ENCODE results near the gene ZBTB21.
A peak's percentile ranks its signal among the peaks of the same experiment; 100 is the strongest.

The ZBTB21 gene

DNA sequence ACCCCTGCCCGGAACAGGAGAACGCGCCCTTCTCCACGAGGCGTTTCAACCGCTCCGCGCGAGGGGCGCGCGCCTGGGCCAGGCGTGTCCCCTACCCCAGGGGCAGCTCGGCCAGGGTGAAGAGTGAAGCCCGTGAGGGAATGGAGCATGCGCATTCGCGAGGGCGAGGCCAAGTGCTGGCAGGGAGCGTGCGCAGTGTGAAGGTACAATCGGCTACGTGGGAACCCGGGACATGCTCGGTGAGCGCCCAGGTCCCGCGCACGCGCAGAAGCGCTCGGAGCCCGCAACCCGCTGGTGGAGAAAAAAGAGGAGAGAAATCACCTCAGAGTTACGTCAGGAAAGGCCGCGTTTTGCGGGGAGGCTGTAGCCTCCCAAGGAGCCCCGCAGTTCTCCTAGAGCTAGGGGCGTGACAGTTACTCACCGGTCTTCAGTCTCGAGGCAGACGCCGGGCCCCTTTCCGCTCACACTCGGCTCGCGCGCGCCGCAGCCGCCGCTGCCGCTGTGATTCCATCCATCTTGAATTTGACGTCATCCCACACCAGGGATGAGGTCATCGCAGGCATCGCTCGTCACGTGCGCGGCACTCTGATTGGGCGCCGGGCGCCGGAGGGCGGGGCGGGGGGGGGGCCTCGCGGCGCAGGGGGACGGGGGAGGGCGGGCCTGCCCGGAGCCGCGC, at the start of gene ZBTB21:
ZBTB21 (minus strand) TSS at position 530 of the 676 bp plus-strand sequence. CDS start 16,265 bp downstream, outside the sequence.
- peak within 1 kb of the TSS; percentile 71 to 99 for H3K4me3 ChIP-seq (ENCODE audit: low read depth in 1 of 2, low read length in 2 of 2)
- no peaks in the 10 kb centered on the region for H3K36me3 ChIP-seq (ENCODE audit: insufficient read depth, low read length)
- peak within 1 kb of the TSS; percentile 98 for H3K27ac ChIP-seq (ENCODE audit: low read depth, low read length)
- no peaks in the 10 kb centered on the region for H3K9me3 ChIP-seq (ENCODE audit: low read length)
- peaks cover 6% of the 10 kb centered on the region for H3K4me1 ChIP-seq (ENCODE audit: insufficient read depth, low read length)
- no peaks in the 10 kb centered on the region for H3K27me3 ChIP-seq (ENCODE audit: control insufficient read depth in 1 of 2, insufficient read depth in 2 of 2, low read length in 2 of 2)
- peak within 1 kb of the TSS; percentile 73 for H3K9ac ChIP-seq (ENCODE audit: low read length)

DNA sequence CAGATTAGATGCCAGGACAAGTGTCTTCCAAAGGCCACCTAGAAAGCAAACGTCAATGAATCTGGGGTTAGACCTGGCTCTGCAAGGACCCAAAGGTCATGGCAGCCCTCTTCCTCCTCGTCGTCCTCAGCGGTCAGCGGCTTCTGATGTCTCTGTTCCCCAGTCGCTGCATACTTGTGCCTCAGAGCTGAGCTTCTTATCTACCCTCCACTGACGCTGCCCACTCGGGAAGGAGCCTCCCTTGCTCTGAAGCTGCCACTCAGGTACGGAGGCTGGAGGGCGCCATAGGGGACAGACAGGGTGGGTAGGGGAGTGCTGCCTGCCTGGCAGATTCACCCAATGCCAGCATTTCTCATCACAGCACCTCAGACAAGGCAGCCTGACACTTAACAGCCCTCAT, 49.6 kb upstream of the ZBTB21 start:
- H3K9ac ChIP-seq (ENCODE audit: low read length): no peak overlapping the region
- no peak overlapping the region for H3K27ac ChIP-seq (ENCODE audit: low read depth, low read length)
- H3K4me3 ChIP-seq (ENCODE audit: low read depth in 1 of 2, low read length in 2 of 2): no peak overlapping the region
- no peaks in the 10 kb centered on the region for H3K36me3 ChIP-seq (ENCODE audit: insufficient read depth, low read length)
- no peaks in the 10 kb centered on the region for H3K4me1 ChIP-seq (ENCODE audit: insufficient read depth, low read length)
- H3K9me3 ChIP-seq (ENCODE audit: low read length): no peaks in the 10 kb centered on the region
- H3K27me3 ChIP-seq (ENCODE audit: control insufficient read depth in 1 of 2, insufficient read depth in 2 of 2, low read length in 2 of 2): peaks cover 0 to 6% of the 10 kb centered on the region in 2 donors

DNA sequence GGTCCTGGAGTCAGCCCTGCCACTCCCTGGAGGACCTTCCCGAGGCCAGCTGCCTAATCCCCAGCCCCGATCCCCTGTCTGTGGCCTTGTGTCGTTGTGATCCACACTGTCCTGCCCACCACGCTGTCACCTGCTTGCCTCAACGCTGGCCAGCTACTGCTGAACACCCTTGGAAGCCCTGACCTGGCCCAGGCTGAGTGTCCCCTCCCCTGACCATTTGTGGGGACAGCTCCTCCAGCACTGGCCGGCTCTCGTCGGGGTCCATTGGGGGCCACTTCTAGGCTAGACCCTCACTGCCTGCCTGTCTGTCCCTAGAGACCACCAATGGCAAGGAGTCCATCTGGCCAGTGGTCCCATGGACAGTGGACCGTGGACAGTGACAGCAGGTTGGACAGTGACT, 49.0 kb upstream of the ZBTB21 start:
- no peaks in the 10 kb centered on the region for H3K9me3 ChIP-seq (ENCODE audit: low read length)
- H3K4me3 ChIP-seq (ENCODE audit: low read depth in 1 of 2, low read length in 2 of 2): no peak overlapping the region
- H3K4me1 ChIP-seq (ENCODE audit: insufficient read depth, low read length): no peaks in the 10 kb centered on the region
- no peak overlapping the region for H3K9ac ChIP-seq (ENCODE audit: low read length)
- H3K36me3 ChIP-seq (ENCODE audit: insufficient read depth, low read length): no peaks in the 10 kb centered on the region
- no peak overlapping the region for H3K27ac ChIP-seq (ENCODE audit: low read depth, low read length)
- H3K27me3 ChIP-seq (ENCODE audit: control insufficient read depth in 1 of 2, insufficient read depth in 2 of 2, low read length in 2 of 2): peaks cover 0 to 6% of the 10 kb centered on the region in 2 donors

DNA sequence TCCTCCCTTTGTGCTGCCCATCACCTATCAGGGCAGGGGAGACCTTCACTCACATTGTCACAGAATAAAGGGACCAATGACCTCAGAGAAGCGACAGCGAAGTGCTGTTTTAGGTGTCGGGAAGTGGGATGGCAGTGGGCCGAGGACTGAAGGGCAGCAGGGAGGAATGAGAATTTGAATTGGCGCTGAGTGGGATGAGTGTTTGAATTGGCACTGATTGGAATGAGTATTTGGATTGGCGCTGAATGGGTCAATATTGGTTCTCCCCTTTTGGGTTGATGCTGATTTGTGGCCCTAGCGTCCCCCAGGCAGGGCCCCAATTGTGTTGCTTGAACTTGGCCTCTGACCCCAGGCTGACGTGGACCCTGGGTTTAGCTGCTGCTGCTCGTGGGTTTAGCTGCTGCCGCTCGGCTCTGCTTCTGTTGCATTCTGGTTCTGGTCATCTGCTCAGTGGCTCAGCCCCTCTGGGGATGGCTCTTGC, 48.5 kb upstream of the ZBTB21 start:
- Histone ChIP-seq H3K4me1 (ENCODE audit: insufficient read depth, low read length) (no peaks in the 10 kb centered on the region), H3K9ac (ENCODE audit: low read length) (no peak overlapping the region), H3K4me3 (ENCODE audit: low read depth in 1 of 2, low read length in 2 of 2) (no peak overlapping the region), H3K9me3 (ENCODE audit: low read length) (no peaks in the 10 kb centered on the region), H3K36me3 (ENCODE audit: insufficient read depth, low read length) (no peaks in the 10 kb centered on the region), H3K27ac (ENCODE audit: low read depth, low read length) (no peak overlapping the region), H3K27me3 (ENCODE audit: control insufficient read depth in 1 of 2, insufficient read depth in 2 of 2, low read length in 2 of 2) (peaks cover 0 to 6% of the 10 kb centered on the region in 2 donors)

DNA sequence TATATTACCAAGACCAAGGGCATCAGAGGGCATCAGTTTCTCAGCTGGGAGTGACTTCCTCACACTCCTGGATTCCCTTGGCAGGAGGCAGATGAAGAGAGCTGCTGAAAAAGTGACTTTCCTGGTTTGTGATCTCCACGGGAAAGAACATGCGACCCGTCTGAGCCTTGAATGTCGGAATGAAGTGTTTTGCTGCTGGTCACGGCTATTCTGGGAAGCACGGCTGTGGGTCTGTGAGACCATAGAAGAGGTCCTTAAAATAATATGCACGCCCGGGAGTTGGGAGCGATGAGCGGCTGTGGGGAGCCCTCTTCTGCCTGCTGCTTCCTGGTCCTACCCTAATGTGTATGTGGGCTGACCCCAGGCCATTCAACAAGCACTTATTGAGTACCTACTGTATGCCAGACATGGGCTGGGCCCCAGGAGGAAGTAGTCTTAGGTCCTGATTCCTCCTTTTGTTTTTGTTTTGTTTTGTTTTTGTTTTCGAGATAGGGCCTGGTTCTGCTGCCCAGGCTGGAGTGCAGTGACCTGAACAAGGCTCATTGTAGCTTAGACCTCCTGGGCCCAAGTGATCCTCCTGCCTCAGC, 47.8 kb upstream of the ZBTB21 start:
- Histone ChIP-seq H3K27ac (ENCODE audit: low read depth, low read length) (no peak overlapping the region), H3K4me1 (ENCODE audit: insufficient read depth, low read length) (no peaks in the 10 kb centered on the region)

DNA sequence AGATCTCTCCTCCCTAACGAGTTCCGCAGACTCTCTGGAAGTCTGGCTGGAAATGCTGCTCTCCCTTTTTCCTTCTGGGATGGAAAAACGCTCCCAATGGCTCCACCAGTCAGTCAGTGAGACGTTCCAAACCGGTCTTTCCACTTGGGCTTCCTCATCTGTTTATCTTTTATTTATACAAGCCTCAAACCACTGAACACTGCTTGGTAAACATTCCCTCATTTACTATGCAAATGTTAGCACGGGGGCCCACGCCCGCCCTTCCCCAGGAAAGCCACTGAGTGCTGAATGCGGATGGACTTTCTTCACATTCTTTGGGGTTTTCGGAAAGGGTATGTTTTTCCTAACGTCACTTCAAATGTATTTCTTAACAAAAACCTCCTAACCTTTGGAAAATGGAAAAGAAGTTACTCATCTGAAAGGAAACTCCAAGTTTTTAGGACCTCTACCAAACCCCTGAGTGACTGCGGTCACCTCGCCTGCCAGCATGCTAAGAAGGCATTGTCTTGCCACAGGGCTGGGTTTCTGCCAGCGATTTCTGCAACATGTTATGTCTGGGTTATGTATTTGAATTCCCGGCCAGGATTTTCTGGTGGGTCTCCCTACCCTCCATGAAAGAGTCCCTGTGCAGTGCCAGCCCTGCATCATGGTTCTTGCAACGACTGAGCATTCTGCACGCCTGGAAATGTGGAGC, 47.0 kb upstream of the ZBTB21 start:
- Histone ChIP-seq H3K36me3 (ENCODE audit: insufficient read depth, low read length) (no peaks in the 10 kb centered on the region), H3K27ac (ENCODE audit: low read depth, low read length) (no peak overlapping the region), H3K4me3 (ENCODE audit: low read depth in 1 of 2, low read length in 2 of 2) (no peak overlapping the region), H3K9ac (ENCODE audit: low read length) (no peak overlapping the region), H3K27me3 (ENCODE audit: control insufficient read depth in 1 of 2, insufficient read depth in 2 of 2, low read length in 2 of 2) (no peaks in the 10 kb centered on the region), H3K4me1 (ENCODE audit: insufficient read depth, low read length) (no peaks in the 10 kb centered on the region), H3K9me3 (ENCODE audit: low read length) (no peaks in the 10 kb centered on the region)

More for the DNA sequence above, 47.8 kb upstream of the ZBTB21 start:
- H3K9ac ChIP-seq (ENCODE audit: low read length): no peak overlapping the region
- no peak overlapping the region for H3K4me3 ChIP-seq (ENCODE audit: low read depth in 1 of 2, low read length in 2 of 2)
- no peaks in the 10 kb centered on the region for H3K36me3 ChIP-seq (ENCODE audit: insufficient read depth, low read length)
- H3K27me3 ChIP-seq (ENCODE audit: control insufficient read depth in 1 of 2, insufficient read depth in 2 of 2, low read length in 2 of 2): no peaks in the 10 kb centered on the region
- no peaks in the 10 kb centered on the region for H3K9me3 ChIP-seq (ENCODE audit: low read length)

- Histone ChIP-seq H3K27ac (ENCODE audit: low read depth, low read length) (no peak overlapping the region), H3K4me3 (ENCODE audit: low read depth in 1 of 2, low read length in 2 of 2) (no peak overlapping the region)
Observed at GRCh38 chr21:42056468-42056867, 46.3 kb upstream of the ZBTB21 start.

GRCh38 chr21:42055425-42055824, 45.3 kb upstream of the ZBTB21 start:
- Histone ChIP-seq H3K4me3 (ENCODE audit: low read depth in 1 of 2, low read length in 2 of 2) (no peak overlapping the region), H3K36me3 (ENCODE audit: insufficient read depth, low read length) (no peaks in the 10 kb centered on the region), H3K4me1 (ENCODE audit: insufficient read depth, low read length) (no peaks in the 10 kb centered on the region), H3K9ac (ENCODE audit: low read length) (no peak overlapping the region), H3K27ac (ENCODE audit: low read depth, low read length) (no peak overlapping the region), H3K27me3 (ENCODE audit: control insufficient read depth in 1 of 2, insufficient read depth in 2 of 2, low read length in 2 of 2) (no peaks in the 10 kb centered on the region), H3K9me3 (ENCODE audit: low read length) (no peaks in the 10 kb centered on the region)

More at GRCh38 chr21:42056468-42056867, 46.3 kb upstream of the ZBTB21 start:
- Histone ChIP-seq H3K9me3 (ENCODE audit: low read length) (no peaks in the 10 kb centered on the region), H3K27me3 (ENCODE audit: control insufficient read depth in 1 of 2, insufficient read depth in 2 of 2, low read length in 2 of 2) (no peaks in the 10 kb centered on the region), H3K4me1 (ENCODE audit: insufficient read depth, low read length) (no peaks in the 10 kb centered on the region), H3K9ac (ENCODE audit: low read length) (no peak overlapping the region), H3K36me3 (ENCODE audit: insufficient read depth, low read length) (no peaks in the 10 kb centered on the region)

DNA sequence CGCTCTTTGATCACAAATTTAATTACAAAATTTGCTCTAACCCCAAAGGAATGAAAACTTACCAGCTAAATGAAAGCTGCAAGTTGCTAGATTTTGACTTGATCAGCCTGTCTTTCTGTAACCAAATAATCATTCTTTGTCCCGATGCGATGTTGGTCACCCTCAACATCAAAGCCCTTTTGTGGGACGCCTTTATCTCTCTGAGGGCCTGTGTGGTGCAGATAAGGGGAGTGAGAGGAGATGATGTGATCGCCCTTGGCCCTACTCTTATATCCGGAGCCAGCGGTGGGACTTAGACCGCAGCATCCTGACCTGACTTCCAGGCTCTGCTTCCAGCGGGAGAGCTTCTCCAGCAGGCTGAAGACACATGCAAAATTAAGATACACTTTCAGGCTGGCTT, 41.6 kb upstream of the ZBTB21 start:
- no peaks in the 10 kb centered on the region for H3K4me1 ChIP-seq (ENCODE audit: insufficient read depth, low read length)
- no peak overlapping the region for H3K4me3 ChIP-seq (ENCODE audit: low read depth in 1 of 2, low read length in 2 of 2)
- no peak overlapping the region for H3K27ac ChIP-seq (ENCODE audit: low read depth, low read length)
- no peaks in the 10 kb centered on the region for H3K9me3 ChIP-seq (ENCODE audit: low read length)
- H3K36me3 ChIP-seq (ENCODE audit: insufficient read depth, low read length): no peaks in the 10 kb centered on the region
- no peaks in the 10 kb centered on the region for H3K27me3 ChIP-seq (ENCODE audit: control insufficient read depth in 1 of 2, insufficient read depth in 2 of 2, low read length in 2 of 2)
- H3K9ac ChIP-seq (ENCODE audit: low read length): no peak overlapping the region

GRCh38 chr21:42049578-42050430, 39.6 kb upstream of the ZBTB21 start:
- H3K9me3 ChIP-seq (ENCODE audit: low read length): no peaks in the 10 kb centered on the region
- H3K27me3 ChIP-seq (ENCODE audit: control insufficient read depth in 1 of 2, insufficient read depth in 2 of 2, low read length in 2 of 2): no peaks in the 10 kb centered on the region
- no peaks in the 10 kb centered on the region for H3K4me1 ChIP-seq (ENCODE audit: insufficient read depth, low read length)
- H3K27ac ChIP-seq (ENCODE audit: low read depth, low read length): no peak overlapping the region
- no peak overlapping the region for H3K4me3 ChIP-seq (ENCODE audit: low read depth in 1 of 2, low read length in 2 of 2)
- no peaks in the 10 kb centered on the region for H3K36me3 ChIP-seq (ENCODE audit: insufficient read depth, low read length)
- H3K9ac ChIP-seq (ENCODE audit: low read length): no peak overlapping the region
